HG02798 (cell line): ENCODE measurements around the gene RAB31.
"Not testable (repeated sequence)": the region's sequence is repeated elsewhere in the genome, so short reads cannot be mapped to it uniquely, and the experiment has no call there.

ENCODE experiments used
- ATAC-seq: cut with Tn5 transposase; IDR thresholded peaks from one replicate; pipeline ENCODE4 v1.9.1; 2021; ENCODE audit warnings: mild to moderate bottlenecking; ENCODE audit not compliant: unreplicated experiment, poor library complexity

The RAB31 gene, protein sequence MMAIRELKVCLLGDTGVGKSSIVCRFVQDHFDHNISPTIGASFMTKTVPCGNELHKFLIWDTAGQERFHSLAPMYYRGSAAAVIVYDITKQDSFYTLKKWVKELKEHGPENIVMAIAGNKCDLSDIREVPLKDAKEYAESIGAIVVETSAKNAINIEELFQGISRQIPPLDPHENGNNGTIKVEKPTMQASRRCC

DNA sequence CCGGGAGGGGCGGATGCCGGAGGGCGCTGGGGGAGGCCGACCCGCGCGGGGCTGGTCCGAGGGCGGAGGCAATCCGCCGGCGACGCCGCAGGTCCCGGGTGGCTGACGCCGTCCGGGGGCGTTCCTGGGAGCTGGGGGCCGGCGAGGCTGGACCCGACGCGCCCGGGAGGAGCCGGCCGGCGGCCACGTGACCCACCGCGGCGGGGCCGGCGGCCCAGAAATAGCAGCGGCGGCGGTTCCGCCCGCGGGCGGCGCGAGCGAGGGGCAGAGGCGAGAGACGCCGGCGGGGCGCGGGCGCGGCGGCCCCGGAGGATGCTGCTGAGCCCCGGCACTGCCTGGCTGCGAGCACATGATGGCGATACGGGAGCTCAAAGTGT is at the start of gene RAB31:
TSS of gene RAB31 (plus strand) at position 245 of the 377 bp plus-strand sequence. CDS start at position 350, 105 bp downstream.
- ATAC-seq, result peak; percentile 59

DNA sequence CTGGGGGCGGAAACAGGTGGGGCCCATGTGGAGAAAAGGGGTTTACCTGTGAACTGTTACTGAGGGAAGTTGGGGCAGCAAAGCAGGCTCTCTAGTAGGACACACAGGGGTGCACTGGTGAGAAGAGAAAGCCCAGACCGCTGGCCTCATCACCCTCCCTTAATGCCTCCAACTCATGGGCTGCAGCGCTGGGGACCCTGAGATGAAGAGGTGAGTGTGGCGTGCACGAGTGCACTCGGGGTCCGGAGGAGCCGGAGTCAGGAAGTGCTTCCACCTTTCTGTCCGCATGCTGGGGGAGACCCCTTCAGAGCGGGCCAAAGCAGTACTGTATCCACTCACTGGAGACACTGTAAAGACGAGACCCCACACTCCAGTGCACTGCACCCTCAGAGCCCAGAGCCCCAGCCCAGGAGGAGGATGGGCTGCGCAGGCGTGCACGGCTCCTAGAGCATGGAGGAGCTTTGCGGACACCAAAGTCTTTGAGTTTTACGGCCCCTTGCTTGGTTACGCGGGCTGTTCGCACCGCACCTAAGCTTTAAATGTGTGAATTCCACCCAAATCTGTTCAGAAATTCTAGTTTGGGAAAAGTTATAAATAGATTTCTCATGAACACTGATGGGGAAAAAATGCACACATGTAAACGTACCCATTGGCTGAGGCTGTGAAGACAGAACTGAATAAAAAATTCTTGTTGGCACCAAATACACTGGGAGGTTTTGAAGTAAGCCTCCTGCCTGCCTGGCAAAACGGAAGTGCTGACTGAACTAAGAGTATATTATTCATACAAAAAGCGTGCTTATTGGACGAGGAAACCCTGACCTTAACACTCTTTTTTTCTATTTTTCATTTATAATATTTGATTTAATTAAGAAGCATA is 48.4 kb upstream of the RAB31 start:
- no peak for ATAC-seq

DNA sequence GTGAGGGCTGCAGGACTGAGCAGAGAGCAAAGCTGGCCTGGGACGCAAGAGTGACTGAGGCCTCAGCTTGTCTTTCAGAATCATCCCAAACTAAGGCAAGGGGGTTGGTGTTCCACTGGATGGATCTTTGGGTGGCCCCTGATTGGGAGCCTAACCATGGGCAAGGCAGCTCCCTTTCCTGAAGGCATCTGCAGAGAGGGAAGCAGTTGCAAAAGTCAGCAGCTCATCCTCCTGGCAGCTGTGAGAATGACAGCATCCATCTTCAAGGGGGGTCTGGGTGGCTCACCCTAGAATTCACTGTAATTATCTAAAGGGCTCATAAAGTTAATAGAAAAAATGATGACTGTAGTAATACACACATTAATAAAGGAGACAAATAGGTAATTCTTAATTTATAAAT is 46.5 kb upstream of the RAB31 start:
- no peak for ATAC-seq

DNA sequence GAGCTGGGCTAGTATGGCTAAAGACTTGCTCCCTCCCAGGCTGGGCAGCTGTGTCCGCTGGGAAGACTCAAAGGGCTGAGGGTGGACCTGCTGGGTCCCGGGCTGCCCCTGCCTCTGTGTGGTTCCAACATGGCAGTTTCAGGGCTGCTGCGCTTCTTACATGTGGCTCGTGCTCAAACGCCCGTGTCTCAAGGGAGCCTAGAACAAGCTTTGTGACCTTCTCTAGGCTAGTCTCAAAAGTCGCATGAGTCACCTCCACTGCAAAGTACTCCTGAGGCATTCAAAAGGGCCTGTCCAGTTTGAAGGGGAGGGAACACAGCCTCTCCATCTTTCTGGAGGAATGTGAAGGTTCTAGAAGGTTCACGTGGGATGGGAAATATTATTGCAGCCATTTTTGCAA is 44.7 kb upstream of the RAB31 start:
- no peak for ATAC-seq

DNA sequence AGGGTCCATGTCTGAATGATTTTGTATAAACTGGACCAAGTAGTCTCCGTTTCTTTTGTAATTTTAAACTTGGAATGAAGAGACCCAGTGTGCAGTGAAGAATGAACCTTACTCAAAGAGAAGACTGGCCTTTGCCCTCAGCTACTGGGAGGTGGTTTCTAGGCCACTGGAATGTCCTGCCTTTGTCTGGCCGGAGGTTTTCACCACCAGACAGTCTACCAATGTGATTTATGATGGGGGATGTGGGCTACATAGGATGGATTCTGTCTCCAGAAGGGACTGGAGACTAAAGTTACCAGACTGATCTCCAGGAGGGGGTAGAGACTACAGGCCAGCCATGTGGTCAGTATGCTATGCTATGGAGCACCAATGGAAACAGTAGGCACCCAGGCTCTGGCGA is 42.8 kb upstream of the RAB31 start:
- no peak for ATAC-seq

DNA sequence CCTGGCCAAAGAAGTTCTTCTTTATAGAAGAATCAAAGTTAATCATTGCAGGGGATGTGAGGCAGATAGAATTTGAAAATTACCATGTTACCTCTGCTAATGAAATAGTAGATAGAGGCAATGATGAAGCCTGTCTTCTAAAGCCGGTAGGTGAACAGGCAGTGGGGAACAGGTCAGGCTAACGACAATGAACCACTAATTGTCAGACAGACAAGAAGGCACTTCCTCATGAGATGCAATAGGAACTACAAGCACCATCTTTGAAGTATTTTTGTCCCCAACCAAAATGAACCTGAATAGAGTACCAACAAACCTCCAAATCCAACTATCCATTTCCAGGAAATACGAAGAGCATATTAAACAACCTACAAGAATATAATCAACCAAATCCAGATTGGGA is 41.6 kb upstream of the RAB31 start:
- no peak for ATAC-seq

DNA sequence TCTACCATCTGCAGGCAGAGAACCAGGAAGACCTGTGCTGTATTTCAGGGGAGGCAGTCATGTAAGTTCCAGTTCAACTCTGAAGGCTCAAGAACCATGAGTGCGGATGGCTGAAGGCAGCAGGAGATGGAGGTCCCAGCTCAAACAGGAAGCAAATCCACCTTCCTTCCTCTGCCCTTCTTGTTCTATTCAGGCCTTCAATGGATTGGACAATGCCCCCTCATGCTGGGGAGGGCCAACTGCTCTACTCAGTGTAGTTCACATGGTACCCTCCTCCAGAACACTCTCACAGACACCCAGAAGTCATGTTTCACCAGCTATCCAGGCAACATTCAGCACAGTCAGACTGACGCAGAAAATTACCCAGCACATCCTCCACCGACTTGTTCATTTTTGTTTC is 39.1 kb upstream of the RAB31 start:
- ATAC-seq, result no peak

DNA sequence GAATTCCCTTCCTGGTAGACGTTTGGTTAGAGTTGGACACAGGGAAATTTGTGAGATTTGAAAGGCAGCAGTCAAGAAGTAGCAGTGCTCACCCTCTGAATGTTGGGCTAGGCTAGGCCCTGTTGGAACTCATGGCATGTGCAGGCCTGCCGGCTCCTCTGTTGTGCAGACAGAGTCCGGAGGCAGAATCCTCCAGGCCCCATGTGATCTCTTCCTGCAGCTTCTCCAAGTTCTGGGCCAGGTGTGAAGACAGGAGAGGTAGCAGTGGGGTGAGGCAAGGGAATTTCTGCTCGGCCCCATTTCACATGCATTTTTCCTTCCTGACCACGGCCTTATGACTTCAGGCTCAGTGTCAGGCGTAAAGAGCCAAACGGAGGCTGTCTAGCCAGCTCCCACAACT is 36.9 kb upstream of the RAB31 start:
- ATAC-seq, result no peak

DNA sequence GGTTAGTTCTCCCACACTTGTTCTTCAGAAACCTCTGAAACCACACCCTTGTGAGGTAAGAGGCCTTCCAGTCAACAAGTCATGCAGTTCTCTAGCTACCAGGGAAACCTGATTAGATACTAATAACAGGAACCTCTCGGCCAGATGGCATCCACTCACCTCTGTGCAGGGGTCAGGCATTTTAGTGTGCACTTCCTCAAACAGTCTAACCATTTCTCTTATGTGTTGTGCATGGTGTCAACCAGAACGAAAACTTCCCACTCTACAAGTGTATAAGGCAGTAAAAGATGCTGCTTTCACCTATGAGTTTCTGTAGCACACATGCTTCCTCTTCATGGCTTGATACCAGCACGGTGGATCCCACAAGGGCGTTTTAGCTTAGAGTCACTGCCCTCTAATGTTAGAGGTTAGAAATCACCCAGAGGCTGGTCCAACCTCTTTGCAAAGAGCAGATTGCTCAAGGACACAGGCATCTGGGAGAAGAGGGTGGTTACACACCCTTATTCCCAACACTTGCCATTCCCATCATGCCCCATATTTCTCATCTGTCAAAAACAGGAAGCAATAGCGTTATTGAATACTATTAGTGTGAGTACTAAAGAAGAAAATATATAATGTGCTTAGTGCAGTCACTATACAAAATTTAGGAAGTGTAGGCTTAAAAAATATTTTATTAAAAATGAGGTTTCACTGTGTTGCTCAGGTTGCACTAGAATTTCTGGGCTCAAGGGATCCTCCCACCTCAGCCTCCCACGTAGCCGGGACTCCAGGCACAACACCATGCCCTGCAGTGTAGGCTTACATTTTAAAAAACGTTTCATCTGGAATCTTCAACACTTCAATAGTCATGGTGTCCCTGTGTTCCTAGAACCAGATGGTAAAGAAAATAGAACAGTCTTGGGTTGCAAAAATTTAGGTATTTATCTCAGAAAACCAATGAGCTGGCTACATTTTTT is 34.5 kb upstream of the RAB31 start:
- peak; percentile 98 for ATAC-seq

DNA sequence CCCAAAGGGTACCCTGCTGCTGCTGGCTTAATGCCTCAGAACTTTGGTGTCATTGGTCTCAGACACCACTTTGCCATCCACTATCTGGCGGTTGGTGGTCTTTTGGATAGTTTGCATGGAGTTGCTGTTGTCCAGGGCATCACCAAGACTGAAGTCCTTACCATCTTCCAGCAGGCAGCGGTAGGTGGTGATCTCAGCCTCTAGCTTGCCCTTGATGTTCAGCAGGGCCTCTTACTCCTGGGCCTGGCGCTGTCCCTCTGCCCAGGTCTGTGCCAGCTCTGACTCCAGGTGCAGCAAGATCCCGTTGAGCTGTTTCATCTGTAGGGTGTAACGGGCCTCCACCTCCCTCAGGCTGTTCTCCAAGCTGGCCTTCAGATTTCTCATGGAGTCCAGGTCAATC is 29.9 kb upstream of the RAB31 start:
- not testable (repeated sequence) for ATAC-seq

DNA sequence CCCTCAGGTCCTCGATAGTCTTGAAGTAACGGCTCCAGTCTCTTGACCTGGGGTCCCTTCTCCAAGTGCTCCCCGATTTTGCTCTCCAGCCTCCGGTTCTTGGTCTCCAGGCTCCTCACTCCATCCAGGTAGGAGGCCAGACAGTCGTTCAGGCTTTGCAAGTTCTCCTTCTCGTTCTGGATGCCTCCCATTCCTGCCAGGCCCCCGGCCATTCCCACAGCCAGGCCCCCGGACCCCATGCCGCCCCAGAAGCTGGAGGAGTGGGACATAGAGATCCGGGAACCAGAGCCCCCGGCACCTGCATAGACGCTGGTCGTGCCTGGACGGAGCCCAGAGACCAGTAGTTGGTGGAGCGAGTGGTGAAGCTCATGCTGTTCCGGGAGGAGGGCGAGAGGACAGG is 29.0 kb upstream of the RAB31 start:
- no peak for ATAC-seq

DNA sequence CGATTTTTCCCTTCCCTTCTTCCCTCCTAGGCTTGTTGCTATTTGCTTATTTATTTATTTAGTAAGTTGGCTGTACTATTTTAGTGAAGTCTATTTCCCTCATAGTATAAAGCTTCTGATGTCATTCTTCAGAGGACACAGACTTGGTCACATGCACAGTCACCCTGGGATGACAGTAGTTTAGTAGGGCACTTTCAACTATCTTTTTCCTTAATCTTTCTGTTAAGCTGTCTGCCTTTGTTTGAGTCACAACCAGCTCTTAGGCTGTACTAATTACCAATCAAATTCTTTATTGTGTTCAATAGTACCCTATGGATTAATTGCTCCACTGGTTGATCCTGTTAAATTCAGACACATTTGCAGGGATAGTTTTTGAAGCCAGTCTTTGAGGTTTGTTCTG is 26.9 kb upstream of the RAB31 start:
- ATAC-seq, result no peak

DNA sequence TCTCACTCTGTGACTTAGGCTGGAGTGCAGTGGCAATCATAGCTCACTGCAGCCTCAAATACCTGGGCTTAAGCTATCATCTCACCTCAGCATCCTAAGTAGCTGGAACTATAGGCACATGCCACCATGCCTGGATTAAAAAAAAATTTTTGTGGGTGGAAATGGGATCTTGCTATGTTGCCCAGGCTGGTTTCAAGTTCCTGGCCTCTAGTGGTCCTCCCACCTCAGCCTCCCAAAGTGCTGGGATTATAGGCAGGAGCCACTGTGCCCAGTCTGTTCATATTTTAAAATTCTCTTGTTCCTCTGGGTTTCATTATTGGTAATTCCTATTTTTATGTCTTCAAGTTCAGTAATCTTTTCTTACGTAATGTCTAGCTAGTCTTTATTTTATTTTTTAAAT is 25.5 kb upstream of the RAB31 start:
- ATAC-seq, result no peak

DNA sequence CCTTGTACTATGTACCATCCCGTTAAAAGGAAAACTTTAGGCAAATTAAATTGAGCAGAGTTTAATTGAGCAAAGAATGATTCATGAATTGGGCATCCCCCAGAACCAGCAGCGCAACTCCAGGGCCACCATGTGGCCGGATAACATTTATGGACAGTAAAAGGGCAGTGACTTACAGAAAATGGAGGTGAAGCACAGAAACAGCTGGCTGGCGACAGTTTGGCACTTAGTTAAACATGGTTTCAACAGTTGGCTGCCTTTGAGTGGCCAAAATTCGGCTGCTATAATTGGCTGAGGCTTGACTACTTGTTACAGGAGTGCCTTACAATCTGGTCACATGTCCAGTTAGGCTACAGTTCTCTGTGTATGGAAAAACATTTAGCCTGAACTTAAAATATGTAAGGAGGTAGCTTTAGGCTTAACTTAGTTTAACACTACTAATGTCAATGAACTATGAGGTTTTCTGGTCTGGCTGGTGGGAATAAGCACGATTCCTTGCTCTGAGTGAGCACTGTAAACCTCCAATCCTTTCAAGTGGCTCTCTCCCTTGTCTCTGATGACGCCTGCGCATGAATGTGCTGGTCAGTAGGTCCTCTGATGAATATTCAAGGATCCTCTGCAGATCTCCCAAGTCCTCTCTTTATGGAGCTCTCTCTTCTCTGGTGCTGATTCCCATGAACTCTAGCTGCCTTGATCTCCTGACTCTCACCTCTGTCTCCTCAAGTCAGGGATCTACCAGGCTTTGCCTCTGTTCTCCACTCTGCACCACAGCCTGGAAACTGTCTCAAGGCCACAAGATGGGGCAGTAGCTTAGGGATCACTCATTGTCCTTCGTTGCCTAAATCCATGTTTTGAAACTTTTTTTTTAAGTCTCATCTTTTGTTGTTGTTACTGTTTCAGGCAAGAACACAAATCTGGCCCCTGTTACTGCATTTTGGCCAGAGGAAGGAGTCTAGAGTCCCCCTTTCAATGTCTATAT is 24.4 kb upstream of the RAB31 start:
- ATAC-seq, result no peak

DNA sequence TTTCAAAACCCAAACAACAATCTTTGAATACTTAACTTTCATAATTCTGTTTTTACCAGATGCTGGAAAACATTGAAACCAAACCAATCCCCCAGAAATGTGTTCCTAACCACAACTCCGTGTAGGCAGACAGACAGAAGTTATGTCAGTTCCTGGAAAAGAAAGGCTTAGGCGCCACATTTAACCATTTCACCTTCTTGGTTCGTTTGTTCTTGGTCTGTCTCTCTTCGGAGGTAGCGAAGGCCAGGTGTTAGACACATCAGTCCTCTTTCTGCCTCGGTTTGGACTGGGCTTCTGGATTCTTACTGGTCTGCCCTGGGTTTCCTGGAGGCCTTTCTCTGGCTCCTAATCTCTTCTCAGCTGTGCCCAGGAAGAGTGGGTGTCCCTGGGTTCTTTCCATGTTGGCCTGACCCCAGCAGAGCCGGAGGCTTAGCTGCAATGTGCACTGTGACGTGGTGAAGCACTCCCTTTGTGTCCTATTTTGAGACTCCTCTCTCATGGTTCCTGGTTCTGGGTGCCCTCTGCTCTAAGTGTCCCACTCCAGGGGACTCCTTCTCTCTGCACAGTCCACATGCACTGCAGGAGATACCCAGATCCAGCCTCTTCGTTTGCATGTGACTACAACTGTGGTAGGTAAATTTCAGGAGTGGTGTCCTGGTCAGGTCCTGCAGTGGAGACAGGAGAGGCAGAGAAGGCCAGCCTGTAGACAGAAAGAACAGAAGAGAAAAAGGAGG is 23.1 kb upstream of the RAB31 start:
- ATAC-seq, result peak; percentile 47

DNA sequence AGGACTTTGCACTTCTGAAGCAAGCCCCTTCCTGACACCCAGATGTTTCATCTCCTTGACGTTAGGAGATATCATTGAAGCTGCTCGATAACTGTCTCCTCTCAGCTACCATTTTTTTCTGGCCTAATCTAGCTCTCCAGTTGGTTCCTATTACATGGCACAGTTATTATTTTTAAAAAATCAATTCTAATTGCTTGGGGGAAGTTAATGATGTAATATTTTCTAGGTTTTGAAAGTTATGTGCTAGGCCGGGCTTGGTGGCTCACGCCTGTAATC is 22.5 kb upstream of the RAB31 start:
- ATAC-seq, result no peak

DNA sequence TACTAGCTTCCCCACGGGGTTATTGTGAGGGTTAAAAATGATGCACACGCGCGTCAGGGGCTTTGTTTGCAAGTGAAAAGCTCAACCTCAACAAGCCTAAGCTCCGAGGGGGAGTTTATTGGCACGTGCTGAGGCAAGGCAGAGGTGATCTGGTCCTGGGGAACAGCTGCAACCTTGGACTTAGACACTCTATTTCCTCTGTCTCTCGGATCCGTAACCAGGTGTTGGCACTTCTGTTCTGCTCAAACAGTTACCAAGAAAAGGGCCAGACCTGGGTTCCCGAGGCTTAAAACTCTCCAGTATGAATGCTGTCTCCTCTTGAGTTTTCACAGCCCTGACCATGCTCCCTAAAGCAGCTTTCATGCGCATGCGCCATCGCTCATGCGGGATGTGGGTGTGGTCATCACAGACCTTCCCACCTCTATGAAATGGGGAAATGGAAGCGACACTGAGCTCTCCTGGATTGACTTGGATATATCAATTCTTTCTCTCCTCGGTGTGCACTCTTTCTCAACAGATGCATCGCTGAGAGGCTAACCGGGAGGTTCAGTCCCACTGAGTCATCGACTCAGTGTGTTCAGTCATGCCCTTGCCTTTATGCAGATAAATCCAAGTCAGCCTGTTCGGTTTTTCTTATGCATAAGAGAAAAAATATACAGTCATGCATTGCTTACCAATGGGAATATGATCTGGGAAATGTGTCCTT is 19.9 kb upstream of the RAB31 start:
- ATAC-seq, result no peak

DNA sequence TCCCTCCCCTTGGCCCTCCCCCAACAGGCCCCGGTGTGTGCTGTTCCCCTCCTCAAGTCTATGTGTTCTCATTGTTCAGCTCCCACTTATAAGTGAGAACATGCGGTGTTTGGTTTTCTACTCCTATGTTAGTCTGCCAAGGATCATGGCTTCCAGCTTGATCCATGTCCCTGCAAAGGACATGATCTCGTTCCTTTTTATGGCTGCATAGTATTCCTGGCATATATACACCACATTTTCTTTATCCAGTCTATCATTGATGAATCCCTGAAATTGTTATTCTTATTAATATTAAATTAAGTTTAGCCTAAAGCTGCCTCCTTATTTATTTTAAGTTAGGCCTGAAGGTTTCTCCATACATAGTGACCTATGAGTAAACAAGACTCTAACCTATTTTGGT is 18.8 kb upstream of the RAB31 start:
- no peak for ATAC-seq
